K562 (cell line): Measurements from ENCODE around the gene AP4S1. TPM values are rescaled to one million over a fixed set of nuclear protein-coding genes. Genes with fewer than 3 reads are reported as not detected.

Source experiments
- ATAC-seq: fragments of 200-7000 bp; cut with Tn5 transposase; 3 replicates; pipeline ENCODE4 v1.9.1; 2020; ENCODE audit warnings: moderate library complexity
- BruUV-seq: library from RNA; stranded (reverse); fragments of 400-500 nt; replicated peaks from 2 replicates; lab custom pipeline; 2021; lab: Mats Ljungman, UMichigan
- CTCF ChIA-PET: fragments of 300-600 bp; formaldehyde crosslinking; extraction: SDS; loops from one replicate; lab custom pipeline; 2021; ENCODE audit warnings: low intra/inter-chr PET ratio; lab: Yijun Ruan, JAX
- POLR2A ChIA-PET: fragments of 300-600, 350-650 bp; sonication (Branson Sonifier 250); formaldehyde crosslinking; extraction: SDS; loops from one replicate; lab custom pipeline; 2021; ENCODE audit warnings: antibody characterized with exemption, inconsistent platforms; lab: Yijun Ruan, JAX
- DNase-seq, 4 experiments: peaks; one replicate each; pipeline versions ENCODE4 v3.0.0 to v3.0.0-alpha.2; 2011 to 2018; ENCODE audit warnings: low spot score in 3 of 4, mixed read lengths in 3 of 4; ENCODE audit errors: extremely low read depth in 1 of 4
- FAIRE-seq: peaks from 2 replicates; lab custom pipeline; 2011; peaks lifted over from hg19 to GRCh38; lab: Jason Lieb, UNC
- H2AFZ ChIP-seq: 2 replicates; pipeline ENCODE4 v1.6.0; 2011; ENCODE audit warnings: low read depth, low read length, control low read depth, inconsistent platforms
- H3K27ac ChIP-seq: fragments of 200-600 bp; 3 replicates; pipeline ENCODE4 v1.8.0; 2011; ENCODE audit warnings: low read depth, mild to moderate bottlenecking, control low read depth, inconsistent platforms, low read length, moderate library complexity, mixed read lengths; ENCODE audit errors: extremely low read depth
- H3K27me3 ChIP-seq, 2 experiments: fragments of 300-600 bp in 1 of 2; 2 replicates in 1 of 2; 3 replicates in 1 of 2; pipeline versions ENCODE4 v1.6.0 to v1.8.0; 2011; ENCODE audit warnings: inconsistent platforms in 2 of 2, low read length in 2 of 2, mild to moderate bottlenecking in 1 of 2, mixed read lengths in 1 of 2, moderate library complexity in 1 of 2; ENCODE audit not compliant: control insufficient read depth in 2 of 2, insufficient read depth in 2 of 2
- H3K36me3 ChIP-seq: fragments of 300-600 bp; 3 replicates; pipeline ENCODE4 v1.8.0; 2011; ENCODE audit warnings: mild to moderate bottlenecking, low read length, inconsistent platforms; ENCODE audit not compliant: control insufficient read depth, insufficient read depth
- H3K4me1 ChIP-seq, 2 experiments: fragments of 200-600 bp in 1 of 2; replicated peaks in 1 of 2; 2 replicates in 1 of 2; 3 replicates in 1 of 2; pipeline versions ENCODE4 v1.5.1 to v1.8.0; 2011; ENCODE audit warnings: inconsistent platforms in 2 of 2, low read length in 2 of 2, mild to moderate bottlenecking in 1 of 2, mixed read lengths in 1 of 2, moderate library complexity in 1 of 2; ENCODE audit not compliant: control insufficient read depth in 2 of 2, insufficient read depth in 2 of 2
- H3K4me2 ChIP-seq: 2 replicates; pipeline ENCODE4 v1.6.1; 2011; ENCODE audit warnings: low read length, control low read depth, inconsistent platforms, mixed read lengths; ENCODE audit not compliant: insufficient read depth
- H3K4me3 ChIP-seq: fragments of 200-600 bp; sonication (generic), shearing (Covaris generic); 2 replicates; pipeline ENCODE4 v1.5.1; 2016; ENCODE audit warnings: control low read depth, inconsistent platforms
- H3K79me2 ChIP-seq: fragments of 200-600 bp; 3 replicates; pipeline ENCODE4 v1.8.0; 2011; ENCODE audit warnings: low read length, inconsistent platforms; ENCODE audit not compliant: control insufficient read depth, insufficient read depth
- H3K9ac ChIP-seq, 2 experiments: 2 replicates each; pipeline versions ENCODE4 v1.6.0 to v1.6.1; 2011; ENCODE audit warnings: low read depth in 2 of 2, low read length in 2 of 2, control low read depth in 1 of 2, inconsistent platforms in 1 of 2, mild to moderate bottlenecking in 1 of 2, mixed read lengths in 1 of 2; ENCODE audit not compliant: insufficient read depth in 1 of 2
- H3K9me1 ChIP-seq: one replicate; pipeline ENCODE4 v1.6.0; 2011; ENCODE audit warnings: inconsistent platforms, mild to moderate bottlenecking, low read length, moderate library complexity; ENCODE audit not compliant: control insufficient read depth, insufficient read depth
- H3K9me3 ChIP-seq: replicated peaks from 2 replicates; pipeline ENCODE4 v1.5.1; 2011; ENCODE audit warnings: low read depth, low read length, inconsistent platforms; ENCODE audit not compliant: control insufficient read depth, insufficient read depth
- H4K20me1 ChIP-seq: replicated peaks from 2 replicates; pipeline ENCODE4 v1.6.1; 2011; ENCODE audit warnings: low read length, inconsistent platforms, mixed read lengths; ENCODE audit not compliant: control insufficient read depth, insufficient read depth
- EGR1 ChIP-seq: fragments of 450-650 bp; conservative IDR thresholded peaks from 2 replicates; pipeline ENCODE4 v1.6.1; 2017; ENCODE audit warnings: mild to moderate bottlenecking
- HSF4 ChIP-seq: fragments of 250-450 bp; sonication (Bioruptor Pico); IDR thresholded peaks from 2 replicates; pipeline ENCODE4 v2.1.2; 2022; ENCODE audit warnings: mild to moderate bottlenecking, moderate library complexity, borderline replicate concordance
- WGBS: fragments of 100-300 bp; shearing (Covaris generic); methylation state at CpG from one replicate; pipeline ENCODE4 v1.1.6; 2016; ENCODE audit warnings: low coverage, mixed read lengths; ENCODE audit not compliant: insufficient coverage; ENCODE audit errors: missing lambda C conversion rate; 5-methylcytosine and 5-hydroxymethylcytosine counted together
- in situ Hi-C: fragments of 300-500 bp; cut with MboI; formaldehyde crosslinking; loops from 4 replicates; pipeline ENCODE4 v1.15.0; 2018; ENCODE audit warnings: inconsistent platforms, mixed read lengths
- intact Hi-C: fragments of 100-400 bp; cut with micrococcal nuclease; formaldehyde crosslinking; loops from 2 replicates; pipeline ENCODE4 v1.14.2; 2022
- polyA plus RNA-seq, 8 experiments: library from polyadenylated mRNA; depleted of rRNA in 4 of 8; stranded (reverse) in 5 of 8; unstranded in 3 of 8; fragments of >200 nt; fragmentation: Nextera tagmentation in 2 of 8; fragmentation: Illumina TruSeq in 1 of 8; extraction: Ambion mirVana in 2 of 8; extraction: Trizol in 1 of 8; gene quantifications; 2 replicates each; pipeline versions ENCODE4 v1.2.1 to v1.2.3, GENCODE V29; 2011 to 2014; ENCODE audit warnings: inconsistent platforms in 1 of 8, missing spikeins in 1 of 8
- total RNA-seq, 7 experiments: library from RNA; depleted of rRNA in 6 of 7; stranded (reverse); fragments of >200 nt in 6 of 7; fragmentation: Illumina TruSeq in 2 of 7; extraction: Trizol in 2 of 7; gene quantifications; 2 replicates each; pipeline versions ENCODE4 v1.2.1 to v1.2.3, GENCODE V29; 2011 to 2021; ENCODE audit warnings: low replicate concordance in 1 of 7

The AP4S1 gene
- total and polyA plus RNA-seq, 9 of the 15 experiments (the other 6 are each of a cell fraction or from before 2014, with no cell fraction given) = 3.7 to 7.8 (median 5.9) TPM

DNA sequence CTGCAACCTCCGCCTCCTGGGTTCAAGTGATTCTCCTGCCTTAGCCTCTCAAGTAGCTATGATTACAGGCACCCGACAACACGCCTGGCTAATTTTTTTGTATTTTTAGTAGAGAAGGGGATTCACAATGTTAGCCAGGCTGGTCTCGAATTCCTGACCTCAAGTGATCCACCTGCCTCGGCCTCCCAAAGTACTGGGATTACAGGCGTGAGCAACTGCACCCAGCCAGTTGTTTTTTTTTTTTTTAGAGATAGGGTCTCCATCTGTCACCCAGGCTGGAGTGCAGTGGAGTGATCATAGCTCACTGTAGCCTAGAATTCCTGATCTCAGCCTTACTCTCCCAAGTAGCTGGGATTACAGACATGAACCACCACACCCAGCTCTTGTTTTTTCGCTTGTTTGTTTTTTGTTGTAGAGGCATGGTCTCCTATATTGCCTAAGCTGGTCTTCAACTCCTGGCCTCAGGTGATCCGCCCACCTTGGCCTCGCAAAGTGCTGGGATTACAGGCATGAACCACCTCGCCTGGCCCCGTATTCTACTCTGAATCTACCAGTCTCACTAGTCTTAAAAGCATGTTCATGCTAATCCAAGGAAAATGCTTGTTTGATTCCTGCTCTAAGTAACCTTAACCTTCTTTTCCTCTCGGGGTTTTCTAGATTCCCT is 32.4 kb downstream of the AP4S1 start:
- peaks cover 19 to 39% of the 10 kb centered on the region in 2 experiments; a peak in 4 of 5 replicates for H3K4me1 ChIP-seq
- H3K27me3 ChIP-seq = no peaks in the 10 kb centered on the region
- in situ Hi-C loops (no loop called here), intact Hi-C loops (loop anchor here (2.0 kb wide), 1 partner anchor 19 kb away; no protein-coding TSS in a partner anchor)
- DNase-seq (no peak), FAIRE-seq (no peak), ATAC-seq (no peak)
- H3K4me2 ChIP-seq = no peak overlapping the region
- BruUV-seq = no TSS peak
- TF ChIP-seq EGR1 (0 out of 2 replicates have a peak, but pooled peaks have one; percentile 14), HSF4 (no peak)
- H3K9me3 ChIP-seq = no peaks in the 10 kb centered on the region
- peaks cover 20% of the 10 kb centered on the region; the same call in 2 of the 3 replicates for H3K79me2 ChIP-seq
- CTCF ChIA-PET = no interaction called here
- H3K4me3 ChIP-seq = no peak overlapping the region
- no peaks in the 10 kb centered on the region for H4K20me1 ChIP-seq
- 0 out of 2 replicates have a peak overlapping the region, but pooled peaks have one; percentile 74 for H2AFZ ChIP-seq
- no peaks in the 10 kb centered on the region for H3K9me1 ChIP-seq
- no peak overlapping the region for H3K9ac ChIP-seq
- POLR2A ChIA-PET = interaction anchor here (0.8 to 1.7 kb wide), 4 partner anchors 19 to 436 kb away, joined by 3 to 12 read pairs (median 3); partner anchors contain the start of genes SCFD1 and STRN3
- H3K27ac ChIP-seq = peak overlapping the region; percentile 82; the same call in 2 of the 3 replicates
- 81% methylated on average over 9 of the region's 12 CpGs for WGBS
- no peaks in the 10 kb centered on the region for H3K36me3 ChIP-seq
